ENCODE data around the gene NACA. TPM values are rescaled to one million over a fixed set of nuclear protein-coding genes. Genes with fewer than 3 reads are reported as not detected.
A peak's percentile ranks its signal among the peaks of the same experiment; 100 is the strongest.

The NACA gene
- total RNA-seq = 673 TPM
- long read RNA-seq, transcript NACA-201 (8 exons, 2,690 nt) = major isoform, 275 of 345 reads
- long read RNA-seq, transcript NACA-202 (8 exons, 1,059 nt) = minor isoform, 23 of 345 reads
- long read RNA-seq, transcript NACA-204 (8 exons, 802 nt) = minor isoform, 16 of 345 reads
- long read RNA-seq, partial matches to known transcripts = 25 of 345 reads
- long read RNA-seq, other reads (novel, unspliced or antisense) = 6 of 345 reads

GRCh38 chr12:56724972-56725722 lies at the start of gene NACA:
TSS of gene NACA (minus strand) at chr12:56725299. CDS start at chr12:56724521, 778 bp downstream.
- Histone ChIP-seq H3K4me3 (peak within 1 kb of the TSS; percentile 87), H3K9me3 (no peaks in the 10 kb centered on the region), H3K27ac (peak within 1 kb of the TSS; percentile 92), H3K27me3 (ENCODE audit: low read depth) (no peaks in the 10 kb centered on the region), H3K36me3 (peaks cover 23% of the 10 kb centered on the region), H3K4me1 (peaks cover 46% of the 10 kb centered on the region)
- TF ChIP-seq CTCF (IDR thresholded peaks at IDR 0.05) = no peak
- ATAC-seq (peak; percentile 97 to 98), DNase-seq (peak; percentile 100)
- intact Hi-C loops (cut with DNase I) = no loop called here

- H3K4me1 ChIP-seq = peaks cover 30% of the 10 kb centered on the region
- peaks cover 16% of the 10 kb centered on the region for H3K36me3 ChIP-seq
- intact Hi-C loops (cut with DNase I) = no loop called here
- H3K27me3 ChIP-seq (ENCODE audit: low read depth) = no peaks in the 10 kb centered on the region
- no peak overlapping the region for H3K27ac ChIP-seq
- DNase-seq = no peak
- no peaks in the 10 kb centered on the region for H3K9me3 ChIP-seq
- no peak for TF ChIP-seq CTCF (IDR thresholded peaks at IDR 0.05)
- no peak for ATAC-seq
- H3K4me3 ChIP-seq = no peak overlapping the region
Observed at GRCh38 chr12:56773113-56773512, 48.0 kb upstream of the NACA start.

GRCh38 chr12:56772625-56773024 lies 47.5 kb upstream of the NACA start:
- TF ChIP-seq CTCF (IDR thresholded peaks at IDR 0.05) = no peak
- H3K4me3 ChIP-seq = no peak overlapping the region
- no peak overlapping the region for H3K27ac ChIP-seq
- H3K9me3 ChIP-seq = no peaks in the 10 kb centered on the region
- H3K27me3 ChIP-seq (ENCODE audit: low read depth) = no peaks in the 10 kb centered on the region
- DNase-seq (no peak), ATAC-seq (peak; percentile 81)
- peaks cover 16% of the 10 kb centered on the region for H3K36me3 ChIP-seq
- peaks cover 30% of the 10 kb centered on the region for H3K4me1 ChIP-seq
- intact Hi-C loops (cut with DNase I) = no loop called here

- intact Hi-C loops (cut with DNase I) = no loop called here
- H3K4me1 ChIP-seq = peaks cover 26% of the 10 kb centered on the region
- DNase-seq (no peak), ATAC-seq (peak in 1 of 2 donors; percentile 32)
- H3K4me3 ChIP-seq = no peak overlapping the region
- H3K9me3 ChIP-seq = no peaks in the 10 kb centered on the region
- no peak overlapping the region for H3K27ac ChIP-seq
- H3K27me3 ChIP-seq (ENCODE audit: low read depth) = no peaks in the 10 kb centered on the region
- TF ChIP-seq CTCF (IDR thresholded peaks at IDR 0.05) = no peak
- H3K36me3 ChIP-seq = peaks cover 7% of the 10 kb centered on the region
Observed at GRCh38 chr12:56769868-56770267, 44.8 kb upstream of the NACA start.

GRCh38 chr12:56768424-56768823 lies 43.3 kb upstream of the NACA start:
- intact Hi-C loops (cut with DNase I) = no loop called here
- peak; percentile 32 to 39 for ATAC-seq
- Histone ChIP-seq H3K9me3 (no peaks in the 10 kb centered on the region), H3K4me1 (peaks cover 21% of the 10 kb centered on the region), H3K27ac (peak overlapping the region; percentile 24), H3K36me3 (no peaks in the 10 kb centered on the region), H3K4me3 (no peak overlapping the region), H3K27me3 (ENCODE audit: low read depth) (no peaks in the 10 kb centered on the region)
- no peak for TF ChIP-seq CTCF (IDR thresholded peaks at IDR 0.05)
- DNase-seq = no peak

Measured in lower lobe of right lung (tissue), 2 donors.